GM12875 (cell line): ENCODE data around the gene ATG5.
"Not testable (repeated sequence)": the region's sequence is repeated elsewhere in the genome, so short reads cannot be mapped to it uniquely, and the experiment has no call there.

Experiments used
- H3K4me3 ChIP-seq: one replicate; pipeline ENCODE4 v1.5.1; 2011; ENCODE audit warnings: low read depth, low read length, control low read depth
- TF ChIP-seq, protein P1 (sequence below): IDR thresholded peaks from 2 replicates; pipeline ENCODE4 v1.5.1; 2011; ENCODE audit warnings: low read depth, mild to moderate bottlenecking, control low read depth, inconsistent platforms, low read length, moderate library complexity, borderline replicate concordance; ENCODE audit not compliant: insufficient read depth

ATG5 gene

GRCh38 chr6:106257195-106257594, 68.4 kb downstream of the ATG5 start:
- H3K4me3 ChIP-seq: no peak overlapping the region
- TF ChIP-seq, protein P1, sequence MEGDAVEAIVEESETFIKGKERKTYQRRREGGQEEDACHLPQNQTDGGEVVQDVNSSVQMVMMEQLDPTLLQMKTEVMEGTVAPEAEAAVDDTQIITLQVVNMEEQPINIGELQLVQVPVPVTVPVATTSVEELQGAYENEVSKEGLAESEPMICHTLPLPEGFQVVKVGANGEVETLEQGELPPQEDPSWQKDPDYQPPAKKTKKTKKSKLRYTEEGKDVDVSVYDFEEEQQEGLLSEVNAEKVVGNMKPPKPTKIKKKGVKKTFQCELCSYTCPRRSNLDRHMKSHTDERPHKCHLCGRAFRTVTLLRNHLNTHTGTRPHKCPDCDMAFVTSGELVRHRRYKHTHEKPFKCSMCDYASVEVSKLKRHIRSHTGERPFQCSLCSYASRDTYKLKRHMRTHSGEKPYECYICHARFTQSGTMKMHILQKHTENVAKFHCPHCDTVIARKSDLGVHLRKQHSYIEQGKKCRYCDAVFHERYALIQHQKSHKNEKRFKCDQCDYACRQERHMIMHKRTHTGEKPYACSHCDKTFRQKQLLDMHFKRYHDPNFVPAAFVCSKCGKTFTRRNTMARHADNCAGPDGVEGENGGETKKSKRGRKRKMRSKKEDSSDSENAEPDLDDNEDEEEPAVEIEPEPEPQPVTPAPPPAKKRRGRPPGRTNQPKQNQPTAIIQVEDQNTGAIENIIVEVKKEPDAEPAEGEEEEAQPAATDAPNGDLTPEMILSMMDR: no peak

GRCh38 chr6:106256201-106256968, 69.2 kb downstream of the ATG5 start:
- no peak overlapping the region for H3K4me3 ChIP-seq
- TF ChIP-seq, protein P1: no peak

GRCh38 chr6:106255306-106255705, 70.3 kb downstream of the ATG5 start:
- no peak overlapping the region for H3K4me3 ChIP-seq
- TF ChIP-seq, protein P1: no peak

DNA sequence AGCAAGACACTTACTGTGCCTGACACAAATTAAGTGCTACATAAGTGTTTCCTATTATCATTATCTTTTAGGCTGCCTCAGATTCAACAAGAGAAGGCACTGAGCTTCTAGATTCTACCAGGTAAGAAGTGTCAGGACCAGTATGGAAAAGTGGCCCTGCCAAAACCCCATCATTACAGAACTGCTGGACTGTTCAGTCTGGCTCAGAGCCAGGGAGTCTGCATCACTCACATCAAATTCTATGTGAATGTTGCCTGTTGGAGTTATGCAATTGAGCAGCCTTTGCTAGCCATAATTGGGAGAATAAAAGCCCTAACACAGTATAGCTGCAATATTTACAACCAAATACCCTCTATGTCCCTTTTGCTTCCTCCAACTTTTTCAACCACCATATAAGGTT, 70.9 kb downstream of the ATG5 start:
- TF ChIP-seq, protein P1: no peak
- H3K4me3 ChIP-seq: no peak overlapping the region

GRCh38 chr6:106253731-106254130, 71.8 kb downstream of the ATG5 start:
- no peak overlapping the region for H3K4me3 ChIP-seq
- TF ChIP-seq, protein P1: no peak

- H3K4me3 ChIP-seq: no peak overlapping the region
- TF ChIP-seq, protein P1: no peak
Observed at GRCh38 chr6:106253172-106253571, 72.4 kb downstream of the ATG5 start.

DNA sequence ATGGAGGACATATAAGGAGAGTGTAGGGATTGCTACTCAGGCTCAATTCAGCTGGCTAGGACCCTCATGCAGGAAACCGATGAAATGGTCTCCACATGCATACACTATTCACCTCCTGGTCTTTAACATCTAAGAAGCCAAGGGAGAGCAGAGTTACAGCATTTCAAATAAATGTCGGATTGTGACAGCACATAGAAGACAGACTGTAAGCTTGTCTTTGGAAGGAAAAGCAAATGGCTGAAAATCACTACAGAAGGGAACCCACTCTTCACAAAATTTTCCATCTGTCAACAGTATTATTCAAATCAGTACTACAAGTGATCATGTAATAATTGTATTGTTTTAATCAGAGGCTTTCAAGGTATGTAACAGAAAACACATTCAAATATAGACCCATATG, 72.9 kb downstream of the ATG5 start:
- no peak overlapping the region for H3K4me3 ChIP-seq
- TF ChIP-seq, protein P1: no peak

DNA sequence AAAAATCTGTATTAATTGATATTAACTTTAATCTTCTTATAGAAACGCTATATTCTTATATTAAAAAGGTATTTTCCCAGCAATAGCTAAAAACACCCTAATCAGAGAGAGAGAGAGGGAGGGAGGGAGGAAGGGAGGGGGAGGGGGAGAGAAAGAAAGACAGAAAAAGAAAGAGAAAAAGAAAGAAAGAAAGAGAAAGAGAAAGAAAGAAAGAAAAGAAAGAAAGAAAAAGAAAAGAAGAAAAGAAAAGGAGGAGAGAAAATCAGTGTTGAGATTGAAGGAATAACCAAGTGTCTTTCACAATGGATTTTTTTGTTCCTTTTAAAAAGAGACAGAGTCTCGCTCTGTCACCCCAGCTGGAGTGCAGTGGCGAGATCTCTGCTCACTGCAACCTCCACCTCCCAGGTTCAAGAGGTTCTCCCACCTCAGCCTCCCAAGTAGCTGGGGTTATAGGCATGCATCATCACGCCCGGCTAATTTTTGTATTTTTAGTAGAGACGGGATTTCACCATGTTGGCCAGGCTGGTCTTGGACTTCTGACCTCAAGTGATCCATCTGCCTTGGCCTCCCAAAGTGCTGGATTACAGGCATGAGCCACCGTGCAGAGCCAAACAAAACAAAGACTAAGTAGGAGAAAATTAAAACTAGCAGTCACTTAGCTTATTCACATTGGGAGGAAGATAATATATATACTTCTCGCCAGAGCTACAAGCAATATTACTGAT, 73.9 kb downstream of the ATG5 start:
- H3K4me3 ChIP-seq: not testable (repeated sequence)
